Osteoblast (primary cell): ENCODE results near the gene MT1M. TPM values are rescaled to one million over a fixed set of nuclear protein-coding genes. Genes with fewer than 3 reads are reported as not detected.
A peak's percentile ranks its signal among the peaks of the same experiment; 100 is the strongest.

Source experiments
- DNase-seq: peaks from one replicate; pipeline ENCODE4 v3.0.0; 2011; ENCODE audit warnings: low spot score, mixed read lengths; ENCODE audit not compliant: insufficient read length; ENCODE audit errors: missing footprints
- H2AFZ ChIP-seq: 2 replicates; pipeline ENCODE4 v1.6.0; 2011; ENCODE audit warnings: mild to moderate bottlenecking, low read length
- H3K27ac ChIP-seq: 2 replicates; pipeline ENCODE4 v1.5.1; 2011; ENCODE audit warnings: mild to moderate bottlenecking, low read depth, low read length, moderate library complexity
- H3K27me3 ChIP-seq: 2 replicates; pipeline ENCODE4 v1.6.0; 2012; ENCODE audit warnings: mild to moderate bottlenecking, control low read depth, inconsistent platforms, low read length, moderate library complexity; ENCODE audit not compliant: insufficient read depth
- H3K36me3 ChIP-seq: 2 replicates; pipeline ENCODE4 v1.5.1; 2011; ENCODE audit warnings: mild to moderate bottlenecking, low read length, control low read depth, moderate library complexity; ENCODE audit not compliant: insufficient read depth
- H3K4me1 ChIP-seq: 2 replicates; pipeline ENCODE4 v1.5.1; 2011; ENCODE audit warnings: mild to moderate bottlenecking, low read length, control low read depth, moderate library complexity; ENCODE audit not compliant: insufficient read depth
- H3K4me2 ChIP-seq: 2 replicates; pipeline ENCODE4 v1.6.0; 2011; ENCODE audit warnings: mild to moderate bottlenecking, low read length; ENCODE audit not compliant: insufficient read depth
- H3K4me3 ChIP-seq: fragments of 200-600 bp; sonication (generic); 3 replicates; pipeline ENCODE4 v1.5.1; 2012; ENCODE audit warnings: mild to moderate bottlenecking, low read length, inconsistent platforms; ENCODE audit not compliant: insufficient read depth
- H3K79me2 ChIP-seq: 2 replicates; pipeline ENCODE4 v1.6.0; 2012; ENCODE audit warnings: mild to moderate bottlenecking, low read length, control low read depth, inconsistent platforms; ENCODE audit not compliant: insufficient read depth
- H3K9me3 ChIP-seq: 2 replicates; pipeline ENCODE4 v1.5.1; 2011; ENCODE audit warnings: low read depth, low read length, control low read depth
- H4K20me1 ChIP-seq: 2 replicates; pipeline ENCODE4 v1.6.0; 2012; ENCODE audit warnings: mild to moderate bottlenecking, low read length, control low read depth; ENCODE audit not compliant: insufficient read depth
- total RNA-seq: library from RNA; depleted of rRNA; stranded (reverse); fragments of >200 nt; gene quantifications from 2 replicates; pipeline ENCODE4 v1.2.3, GENCODE V29; 2012
- TF ChIP-seq, protein P1 (sequence below): IDR thresholded peaks from 2 replicates; pipeline ENCODE4 v1.5.1; 2011; ENCODE audit warnings: mild to moderate bottlenecking, low read depth, low read length, moderate library complexity; ENCODE audit errors: extremely low read depth

Gene MT1M
- total RNA-seq, 1 donor: 8.7 TPM

DNA sequence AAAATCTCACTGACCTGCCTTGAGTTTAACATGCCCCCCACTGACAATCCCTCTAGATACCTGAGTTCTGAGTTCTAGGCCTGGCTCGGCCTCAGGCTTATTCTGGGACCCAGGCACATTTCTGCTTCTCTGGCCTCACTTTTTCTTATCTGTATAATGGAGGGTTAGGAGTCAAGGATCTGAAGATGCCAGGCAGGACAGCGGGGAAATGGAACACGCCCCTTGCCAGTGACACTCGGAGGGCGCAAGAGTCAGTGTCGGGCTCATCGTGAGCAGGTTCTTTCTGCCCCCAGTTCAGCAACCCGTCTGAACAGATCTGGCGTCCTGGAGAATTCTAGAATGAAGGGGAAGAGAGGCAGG, 43.7 kb upstream of the MT1M start:
- H3K4me2 ChIP-seq: peak overlapping the region; percentile 63
- no peaks in the 10 kb centered on the region for H3K4me1 ChIP-seq
- H4K20me1 ChIP-seq: no peaks in the 10 kb centered on the region
- no peaks in the 10 kb centered on the region for H3K79me2 ChIP-seq
- DNase-seq: no peak
- TF ChIP-seq, protein P1, sequence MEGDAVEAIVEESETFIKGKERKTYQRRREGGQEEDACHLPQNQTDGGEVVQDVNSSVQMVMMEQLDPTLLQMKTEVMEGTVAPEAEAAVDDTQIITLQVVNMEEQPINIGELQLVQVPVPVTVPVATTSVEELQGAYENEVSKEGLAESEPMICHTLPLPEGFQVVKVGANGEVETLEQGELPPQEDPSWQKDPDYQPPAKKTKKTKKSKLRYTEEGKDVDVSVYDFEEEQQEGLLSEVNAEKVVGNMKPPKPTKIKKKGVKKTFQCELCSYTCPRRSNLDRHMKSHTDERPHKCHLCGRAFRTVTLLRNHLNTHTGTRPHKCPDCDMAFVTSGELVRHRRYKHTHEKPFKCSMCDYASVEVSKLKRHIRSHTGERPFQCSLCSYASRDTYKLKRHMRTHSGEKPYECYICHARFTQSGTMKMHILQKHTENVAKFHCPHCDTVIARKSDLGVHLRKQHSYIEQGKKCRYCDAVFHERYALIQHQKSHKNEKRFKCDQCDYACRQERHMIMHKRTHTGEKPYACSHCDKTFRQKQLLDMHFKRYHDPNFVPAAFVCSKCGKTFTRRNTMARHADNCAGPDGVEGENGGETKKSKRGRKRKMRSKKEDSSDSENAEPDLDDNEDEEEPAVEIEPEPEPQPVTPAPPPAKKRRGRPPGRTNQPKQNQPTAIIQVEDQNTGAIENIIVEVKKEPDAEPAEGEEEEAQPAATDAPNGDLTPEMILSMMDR: no peak
- H3K36me3 ChIP-seq: no peaks in the 10 kb centered on the region
- no peaks in the 10 kb centered on the region for H3K9me3 ChIP-seq
- no peak overlapping the region for H3K27ac ChIP-seq
- peaks cover 50% of the 10 kb centered on the region for H3K27me3 ChIP-seq
- peak overlapping the region; percentile 54 for H3K4me3 ChIP-seq
- no peak overlapping the region for H2AFZ ChIP-seq

DNA sequence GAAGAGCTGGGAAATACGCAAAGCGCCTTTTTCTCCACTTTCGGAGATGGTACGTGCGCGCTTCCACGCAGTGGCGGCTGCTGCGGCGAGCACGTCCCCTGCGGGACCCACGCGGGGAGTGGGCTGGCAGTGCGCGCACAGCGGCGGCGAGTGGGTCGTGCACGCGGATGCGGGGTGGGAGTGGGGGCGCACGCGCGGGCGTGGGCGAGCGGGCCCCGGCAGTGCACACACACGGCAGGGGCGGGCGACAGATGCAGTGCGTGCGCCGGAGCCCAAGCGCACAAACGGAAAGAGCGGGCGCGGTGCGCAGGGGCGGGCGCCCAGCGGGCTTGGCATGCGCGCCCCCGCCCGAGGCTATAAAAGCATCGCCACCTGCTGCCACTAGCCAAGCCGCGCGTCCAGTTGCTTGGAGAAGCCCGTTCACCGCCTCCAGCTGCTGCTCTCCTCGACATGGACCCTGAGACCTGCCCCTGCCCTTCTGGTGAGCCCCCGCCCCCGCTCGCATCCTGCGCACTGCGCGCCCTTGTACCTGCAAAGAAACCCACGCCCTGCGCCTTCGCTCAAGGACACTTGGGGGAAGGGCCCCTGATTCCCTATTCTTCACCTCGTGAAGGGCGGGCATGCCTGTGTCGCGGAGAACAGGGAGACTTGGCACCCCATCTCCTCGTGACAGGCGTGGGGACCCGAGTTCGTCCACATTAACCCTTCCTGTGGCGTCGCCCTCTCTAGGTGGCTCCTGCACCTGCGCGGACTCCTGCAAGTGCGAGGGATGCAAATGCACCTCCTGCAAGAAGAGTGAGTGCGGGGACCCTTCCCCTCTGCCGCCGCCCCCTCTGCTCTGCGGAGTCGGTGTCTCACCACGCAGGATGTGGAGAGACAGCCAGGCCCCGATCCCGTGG, 43.1 kb upstream of the MT1M start, which contains the start of gene MT3:
TSS of gene MT3 (plus strand) at position 388 of the 899 bp plus-strand sequence. CDS start at position 451, 63 bp downstream.
- Histone ChIP-seq H4K20me1 (no peaks in the 10 kb centered on the region), H3K79me2 (no peaks in the 10 kb centered on the region), H3K27ac (no peak within 1 kb of the TSS), H2AFZ (no peak within 1 kb of the TSS), H3K9me3 (no peaks in the 10 kb centered on the region), H3K4me1 (no peaks in the 10 kb centered on the region), H3K4me2 (peak within 1 kb of the TSS; percentile 63), H3K4me3 (peak within 1 kb of the TSS; percentile 54), H3K36me3 (no peaks in the 10 kb centered on the region), H3K27me3 (peaks cover 50% of the 10 kb centered on the region)
- TF ChIP-seq, protein P1: no peak
- no peak for DNase-seq

DNA sequence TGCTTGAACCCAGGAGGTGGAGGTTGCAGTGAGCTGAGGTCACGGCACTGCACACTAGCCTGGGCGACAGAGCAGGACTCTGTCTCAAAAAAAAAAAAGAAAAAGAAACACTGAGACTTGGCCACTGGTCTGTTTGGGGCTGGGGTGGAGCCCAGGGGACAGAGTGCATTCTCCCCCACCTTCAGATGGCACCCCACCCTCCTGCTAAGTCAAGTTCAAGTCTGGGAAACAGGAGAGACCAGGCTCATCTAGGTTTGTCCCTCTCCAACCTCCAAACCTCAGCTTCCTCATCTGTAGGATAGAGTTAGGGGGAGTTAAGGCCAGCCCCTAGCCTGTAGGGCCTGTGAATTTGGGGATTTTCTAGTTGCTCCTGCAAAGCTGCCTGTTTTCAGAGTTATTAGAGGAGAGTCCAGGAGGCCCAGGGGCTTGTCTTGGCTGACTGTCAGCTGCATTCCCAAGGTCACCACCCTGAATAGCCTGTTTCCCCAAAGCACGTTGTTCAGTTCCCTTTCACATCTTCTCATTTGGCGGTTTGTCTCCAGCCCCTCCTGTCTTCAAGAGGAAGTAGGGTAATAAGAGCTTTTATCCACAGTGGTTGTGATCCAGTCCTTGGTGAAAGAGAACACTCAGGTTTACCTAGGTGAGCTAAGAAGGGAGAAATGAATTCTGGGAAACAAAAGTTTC, 40.9 kb upstream of the MT1M start:
- H3K4me1 ChIP-seq: no peaks in the 10 kb centered on the region
- H3K9me3 ChIP-seq: no peaks in the 10 kb centered on the region
- no peak for DNase-seq
- TF ChIP-seq, protein P1: no peak
- no peaks in the 10 kb centered on the region for H3K36me3 ChIP-seq
- H3K79me2 ChIP-seq: no peaks in the 10 kb centered on the region
- H4K20me1 ChIP-seq: no peaks in the 10 kb centered on the region
- H2AFZ ChIP-seq: no peak overlapping the region
- H3K27me3 ChIP-seq: peaks cover 40% of the 10 kb centered on the region
- H3K4me2 ChIP-seq: no peak overlapping the region
- no peak overlapping the region for H3K4me3 ChIP-seq
- no peak overlapping the region for H3K27ac ChIP-seq
